GM20431 (cell line): ENCODE measurements around the gene DAGLA.

Experiments
- in situ Hi-C: fragments of 300-500 bp; cut with MseI, MboI; formaldehyde crosslinking; loops from one replicate; pipeline ENCODE4 v1.15.0; 2020; ENCODE audit warnings: low sequenced_read_pairs; ENCODE audit not compliant: unreplicated experiment

DAGLA gene

GRCh38 chr11:61724437-61724836 lies 44.2 kb downstream of the DAGLA start:
- in situ Hi-C loops, result no loop called here

- in situ Hi-C loops, result no loop called here
Observed at GRCh38 chr11:61725781-61726231, 45.6 kb downstream of the DAGLA start.

GRCh38 chr11:61726775-61727174 lies 46.6 kb downstream of the DAGLA start:
- in situ Hi-C loops, result no loop called here

- in situ Hi-C loops, result no loop called here
Observed at GRCh38 chr11:61727401-61727811, 47.2 kb downstream of the DAGLA start.

- in situ Hi-C loops, result no loop called here
Observed at GRCh38 chr11:61728066-61728939, 48.1 kb downstream of the DAGLA start.

GRCh38 chr11:61728940-61729219 lies 48.7 kb downstream of the DAGLA start:
- in situ Hi-C loops, result no loop called here

GRCh38 chr11:61730240-61730994 lies 50.2 kb downstream of the DAGLA start:
- in situ Hi-C loops, result no loop called here

GRCh38 chr11:61731211-61731951 lies 51.2 kb downstream of the DAGLA start:
- in situ Hi-C loops, result no loop called here

- in situ Hi-C loops, result no loop called here
Observed at GRCh38 chr11:61731952-61732675, 51.9 kb downstream of the DAGLA start.

- in situ Hi-C loops, result no loop called here
Observed at GRCh38 chr11:61732705-61733104, 52.5 kb downstream of the DAGLA start.

GRCh38 chr11:61733120-61733978 lies 53.2 kb downstream of the DAGLA start:
- in situ Hi-C loops, result no loop called here

GRCh38 chr11:61734767-61735166 lies 54.6 kb downstream of the DAGLA start:
- in situ Hi-C loops, result no loop called here

GRCh38 chr11:61735391-61735790 lies 55.2 kb downstream of the DAGLA start:
- in situ Hi-C loops, result no loop called here

GRCh38 chr11:61736310-61736709 lies 56.1 kb downstream of the DAGLA start:
- in situ Hi-C loops, result no loop called here

- in situ Hi-C loops, result no loop called here
Observed at GRCh38 chr11:61737131-61737530, 56.9 kb downstream of the DAGLA start.

GRCh38 chr11:61737636-61738386 lies 57.6 kb downstream of the DAGLA start:
- in situ Hi-C loops, result no loop called here

- in situ Hi-C loops, result no loop called here
Observed at GRCh38 chr11:61738776-61739175, 58.6 kb downstream of the DAGLA start.

GRCh38 chr11:61739413-61739812 lies 59.2 kb downstream of the DAGLA start:
- in situ Hi-C loops, result no loop called here

- in situ Hi-C loops, result no loop called here
Observed at GRCh38 chr11:61739966-61740365, 59.8 kb downstream of the DAGLA start.
